ENCODE data around the gene PPP1R26. TPM values are rescaled to one million over a fixed set of nuclear protein-coding genes. Genes with fewer than 3 reads are reported as not detected.

The PPP1R26 gene
- total RNA-seq, 4 donors from 2014 or later = 21.5 to 26.5 (median 25.0) TPM

DNA sequence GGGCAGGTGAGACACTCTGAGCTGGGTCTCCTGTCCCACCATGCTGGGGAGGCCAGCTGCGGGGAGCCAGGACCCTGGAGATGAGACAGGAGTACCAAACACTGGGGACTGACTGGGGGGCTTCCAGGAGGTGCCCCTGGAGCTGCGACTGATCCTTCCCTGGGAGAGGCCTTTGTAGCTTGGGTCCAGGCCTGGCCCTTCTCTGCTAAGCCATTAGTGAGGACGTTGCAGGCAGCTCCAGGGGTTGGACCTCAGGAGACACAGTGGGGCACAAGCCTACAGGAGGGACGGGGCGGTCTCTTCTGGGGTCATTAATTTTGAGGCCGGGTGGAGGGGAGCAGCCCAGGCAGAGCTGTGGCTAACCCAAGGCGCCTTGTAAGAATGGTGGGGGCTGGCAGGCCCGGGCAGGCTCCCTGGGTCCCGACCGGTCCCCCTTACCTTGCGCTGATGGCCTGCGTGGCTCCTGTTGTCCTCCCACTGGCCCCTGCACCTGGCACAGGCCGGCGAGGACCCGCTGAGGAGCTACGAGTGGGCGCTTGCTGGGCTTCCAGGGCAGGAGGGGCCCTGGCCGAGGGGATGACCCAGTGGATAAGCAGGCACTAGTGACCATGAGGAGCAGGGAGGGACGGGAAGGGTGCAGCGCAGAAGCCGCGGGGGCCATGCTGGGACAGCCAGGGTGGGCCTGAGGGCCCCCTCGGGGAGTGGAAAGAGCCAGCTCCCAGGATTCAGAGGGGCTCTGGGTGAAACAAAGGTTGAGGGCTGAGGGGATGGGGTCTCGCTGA is 26.0 kb downstream of the PPP1R26 start:
- TF ChIP-seq POLR2AphosphoS5 (IDR thresholded peaks at IDR 0.05) (no peak), POLR2A (IDR thresholded peaks at IDR 0.05) (no peak), EP300 (IDR thresholded peaks at IDR 0.05; ENCODE audit: low read depth) (no peak)
- TF ChIP-seq, protein P1, sequence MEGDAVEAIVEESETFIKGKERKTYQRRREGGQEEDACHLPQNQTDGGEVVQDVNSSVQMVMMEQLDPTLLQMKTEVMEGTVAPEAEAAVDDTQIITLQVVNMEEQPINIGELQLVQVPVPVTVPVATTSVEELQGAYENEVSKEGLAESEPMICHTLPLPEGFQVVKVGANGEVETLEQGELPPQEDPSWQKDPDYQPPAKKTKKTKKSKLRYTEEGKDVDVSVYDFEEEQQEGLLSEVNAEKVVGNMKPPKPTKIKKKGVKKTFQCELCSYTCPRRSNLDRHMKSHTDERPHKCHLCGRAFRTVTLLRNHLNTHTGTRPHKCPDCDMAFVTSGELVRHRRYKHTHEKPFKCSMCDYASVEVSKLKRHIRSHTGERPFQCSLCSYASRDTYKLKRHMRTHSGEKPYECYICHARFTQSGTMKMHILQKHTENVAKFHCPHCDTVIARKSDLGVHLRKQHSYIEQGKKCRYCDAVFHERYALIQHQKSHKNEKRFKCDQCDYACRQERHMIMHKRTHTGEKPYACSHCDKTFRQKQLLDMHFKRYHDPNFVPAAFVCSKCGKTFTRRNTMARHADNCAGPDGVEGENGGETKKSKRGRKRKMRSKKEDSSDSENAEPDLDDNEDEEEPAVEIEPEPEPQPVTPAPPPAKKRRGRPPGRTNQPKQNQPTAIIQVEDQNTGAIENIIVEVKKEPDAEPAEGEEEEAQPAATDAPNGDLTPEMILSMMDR (IDR thresholded peaks at IDR 0.05) = no peak
- no peak overlapping the region for H3K4me3 ChIP-seq

DNA sequence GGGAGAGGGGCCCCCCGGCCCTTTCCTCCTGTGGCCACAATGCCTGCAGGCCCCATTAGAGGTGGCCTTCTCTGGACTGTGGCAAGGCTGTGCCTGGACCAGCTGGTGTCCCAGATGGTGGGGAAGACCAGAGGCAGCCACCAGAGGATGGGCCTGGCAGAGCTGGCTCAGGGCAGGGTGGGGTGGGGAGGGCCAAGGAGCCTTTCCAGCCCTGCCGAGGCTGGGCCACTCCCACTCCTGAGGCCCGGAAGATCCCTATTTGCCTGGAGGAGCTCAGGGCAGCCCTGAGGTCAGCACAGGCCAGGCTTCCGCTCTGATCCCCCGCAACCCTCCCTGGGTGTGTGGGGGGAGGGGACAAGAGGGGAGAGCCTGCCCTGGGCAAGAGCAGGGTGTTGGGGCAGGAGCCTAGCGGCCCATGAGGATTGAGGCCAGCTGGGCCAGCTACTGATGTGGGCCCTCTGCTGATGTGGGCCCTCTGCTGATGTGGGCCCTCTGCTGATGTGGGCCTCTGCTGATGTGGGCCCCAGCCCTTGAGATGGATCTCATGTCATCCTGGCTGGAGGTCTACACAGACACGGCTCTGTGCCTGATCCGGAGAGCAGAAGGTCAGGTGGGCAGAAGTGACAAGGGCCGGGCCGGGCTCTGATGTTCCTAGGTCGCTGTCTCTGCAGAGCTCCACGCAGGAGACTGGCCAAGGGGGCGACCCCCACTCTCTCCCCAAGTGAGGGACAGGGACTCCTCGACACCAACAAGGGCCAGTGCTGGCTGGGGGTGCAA is 26.9 kb downstream of the PPP1R26 start:
- 70% methylated on average over 9 of the region's 14 CpGs; no CpG with 5 or more reads in 1 of the 2 donors for WGBS, 2 donors (ENCODE audit: low coverage in 1 of 2)
- H3K4me3 ChIP-seq = no peak overlapping the region
- in situ Hi-C loops (cut with MboI; ENCODE audit: low pct_ligation_motif_present in 1 of 4, low pct_unique_long_range_greater_than_20kb in 1 of 4, low sequenced_read_pairs in 3 of 4) (no loop called here), intact Hi-C loops (cut with DNase I; ENCODE audit: low total_unique reads) (no loop called here)
- no peak for DNase-seq
- H3K27me3 ChIP-seq = no peaks in the 10 kb centered on the region
- peaks cover 8 to 10% (median 10%) of the 10 kb centered on the region in 4 donors for H3K4me1 ChIP-seq
- H3K9me3 ChIP-seq = no peaks in the 10 kb centered on the region
- no peak overlapping the region for H3K27ac ChIP-seq
- peaks cover 0 to 10% (median 0%) of the 10 kb centered on the region in 4 donors for H3K36me3 ChIP-seq
- TF ChIP-seq EP300 (IDR thresholded peaks at IDR 0.05; ENCODE audit: low read depth) (no peak), POLR2AphosphoS5 (IDR thresholded peaks at IDR 0.05) (no peak), POLR2A (IDR thresholded peaks at IDR 0.05) (no peak)
- TF ChIP-seq, protein P1 (IDR thresholded peaks at IDR 0.05) = no peak

More for the DNA sequence above, 26.0 kb downstream of the PPP1R26 start:
- Histone ChIP-seq H3K27ac (no peak overlapping the region), H3K9me3 (no peaks in the 10 kb centered on the region), H3K36me3 (peaks cover 0 to 10% (median 0%) of the 10 kb centered on the region in 4 donors), H3K27me3 (no peaks in the 10 kb centered on the region), H3K4me1 (peaks cover 12 to 15% (median 13%) of the 10 kb centered on the region in 4 donors)
- intact Hi-C loops (cut with DNase I; ENCODE audit: low total_unique reads) = no loop called here
- in situ Hi-C loops (cut with MboI; ENCODE audit: low pct_ligation_motif_present in 1 of 4, low pct_unique_long_range_greater_than_20kb in 1 of 4, low sequenced_read_pairs in 3 of 4) = no loop called here
- DNase-seq = no peak
- WGBS, 2 donors (ENCODE audit: low coverage in 1 of 2) = 88% methylated on average over 18 of the region's 24 CpGs; no CpG with 5 or more reads in 1 of the 2 donors

DNA sequence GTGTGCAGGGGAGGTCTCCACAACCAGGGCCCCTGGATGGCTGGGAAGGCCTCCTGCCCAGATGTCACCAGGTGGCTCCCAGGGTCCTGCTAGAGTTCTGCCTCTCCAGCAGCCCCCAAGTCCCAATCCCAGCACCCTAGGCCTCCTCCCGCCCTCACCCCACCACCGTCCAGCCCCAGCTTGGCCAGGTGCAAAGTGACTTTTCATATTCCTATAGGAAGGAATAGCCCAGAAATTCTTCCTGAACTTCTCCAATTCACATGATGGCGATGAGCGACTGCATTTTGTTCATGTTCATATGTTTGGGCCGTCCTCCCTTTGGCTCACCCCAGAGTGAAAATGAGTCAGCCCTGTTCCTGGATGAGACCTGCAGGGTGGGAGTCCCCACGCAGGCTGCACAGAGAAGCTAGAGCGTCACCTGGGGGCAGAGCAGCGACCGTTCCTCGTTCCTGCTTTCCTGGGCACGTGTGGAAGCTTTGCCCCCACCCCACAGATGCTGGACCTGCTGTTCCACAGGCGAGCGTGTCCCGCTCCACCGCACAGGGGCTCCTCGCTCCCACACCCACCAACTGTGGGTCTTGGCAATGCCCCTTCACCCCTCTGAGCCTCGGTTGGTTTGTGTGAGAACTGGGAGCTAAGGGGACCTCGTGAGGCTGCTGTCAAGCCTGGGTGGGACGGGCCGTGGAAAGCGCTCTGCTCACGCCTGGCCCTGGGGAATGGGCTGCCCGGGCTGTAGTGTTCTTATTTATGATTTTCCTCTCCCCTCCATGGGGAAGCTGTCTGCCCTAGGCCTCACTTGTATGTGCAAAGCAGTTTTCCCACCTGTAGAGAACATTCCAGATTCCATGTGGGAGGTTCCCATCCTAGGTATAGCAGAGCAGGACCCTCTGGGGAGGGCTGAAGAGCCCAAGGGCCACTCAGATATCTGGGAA is 27.8 kb downstream of the PPP1R26 start:
- in situ Hi-C loops (cut with MboI; ENCODE audit: low pct_ligation_motif_present in 1 of 4, low pct_unique_long_range_greater_than_20kb in 1 of 4, low sequenced_read_pairs in 3 of 4) = no loop called here
- H3K27ac ChIP-seq = no peak overlapping the region
- no peak for DNase-seq
- no peaks in the 10 kb centered on the region for H3K9me3 ChIP-seq
- WGBS, 2 donors (ENCODE audit: low coverage in 1 of 2) = 81% methylated on average over 23 of the region's 23 CpGs; no CpG with 5 or more reads in 1 of the 2 donors
- TF ChIP-seq, protein P1 (IDR thresholded peaks at IDR 0.05) = no peak
- TF ChIP-seq EP300 (IDR thresholded peaks at IDR 0.05; ENCODE audit: low read depth) = no peak
- TF ChIP-seq POLR2AphosphoS5 (IDR thresholded peaks at IDR 0.05) = no peak
- no peak for TF ChIP-seq POLR2A (IDR thresholded peaks at IDR 0.05)
- peaks cover 0 to 10% (median 0%) of the 10 kb centered on the region in 4 donors for H3K36me3 ChIP-seq
- H3K4me3 ChIP-seq = no peak overlapping the region
- intact Hi-C loops (cut with DNase I; ENCODE audit: low total_unique reads) = no loop called here
- no peaks in the 10 kb centered on the region for H3K27me3 ChIP-seq
- H3K4me1 ChIP-seq = peaks cover 0 to 3% (median 1%) of the 10 kb centered on the region in 4 donors
